ENCODE results near the gene ATP5F1B. TPM values are rescaled to one million over a fixed set of nuclear protein-coding genes. Genes with fewer than 3 reads are reported as not detected.

ATP5F1B gene
- total and polyA plus RNA-seq, 2 of the 13 experiments (the other 11 are each of a cell fraction or from before 2014, with no cell fraction given), result 1,051 to 1,180 TPM

DNA sequence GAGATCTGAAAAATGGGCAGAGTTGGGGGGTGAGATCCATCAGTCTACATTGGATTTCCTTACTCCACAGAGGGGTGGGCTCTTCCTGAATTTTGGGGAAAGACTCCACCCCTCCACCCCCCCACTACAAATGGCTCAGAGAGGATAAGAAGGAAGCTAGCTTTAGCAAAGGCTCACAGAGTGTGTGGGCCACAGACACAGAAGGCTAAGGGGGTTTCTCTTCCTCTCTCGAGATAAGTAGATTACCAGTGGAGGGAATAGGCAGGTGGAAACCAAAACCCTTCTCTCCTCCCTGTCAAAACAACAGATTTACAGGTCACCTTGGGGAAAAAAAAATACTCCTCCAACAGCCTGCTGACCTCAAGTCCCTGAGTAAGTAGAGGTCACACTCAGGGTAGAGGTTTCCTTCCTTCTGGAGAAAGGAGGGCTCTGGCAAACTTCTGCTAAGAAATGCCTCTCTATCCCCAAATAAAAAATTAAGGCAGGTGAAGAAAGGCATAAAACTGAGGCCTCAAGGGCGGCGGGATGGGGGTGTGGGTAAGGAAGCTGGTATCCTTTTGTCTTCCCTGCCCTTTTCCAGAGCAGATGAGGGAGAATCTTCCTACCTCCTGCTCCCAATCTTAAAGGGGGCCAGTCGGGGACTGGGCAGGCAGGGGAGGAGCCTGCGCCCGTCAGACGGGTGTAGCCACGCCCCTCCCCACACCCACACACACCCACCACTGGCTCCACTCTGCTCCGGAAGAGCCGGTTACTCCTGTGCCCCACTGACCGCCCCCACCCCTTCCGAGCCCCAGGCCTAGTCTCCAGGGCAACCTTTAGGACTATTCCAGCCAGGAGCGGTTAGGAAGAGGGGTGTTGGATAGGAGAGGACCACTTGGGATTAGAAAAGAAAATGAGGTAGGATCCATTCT, 13.7 kb downstream of the ATP5F1B start:
- Histone ChIP-seq H4K20me1 (ENCODE audit: insufficient read depth, low read length) (peaks cover 10% of the 10 kb centered on the region), H3K4me2 (ENCODE audit: low read depth, low read length) (peak overlapping the region; percentile 100), H3K9me3 (ENCODE audit: low read length) (no peaks in the 10 kb centered on the region), H2AFZ (ENCODE audit: low read length) (no peak overlapping the region), H3K9ac (ENCODE audit: insufficient read depth, low read depth, low read length) (no peak overlapping the region), H3K4me3 (replicated peaks in 1 of 3; ENCODE audit: insufficient read depth in 1 of 3, low read depth in 2 of 3, low read length in 3 of 3) (peak overlapping the region in 2 of 3 experiments; percentile 4 to 36; a peak in 1 of 6 replicates), H3K4me1 (ENCODE audit: insufficient read depth, low read length) (peaks cover 56% of the 10 kb centered on the region), H3K36me3 (replicated peaks in 1 of 2; ENCODE audit: control insufficient read depth in 1 of 2, insufficient read depth in 2 of 2, low read length in 2 of 2) (peaks cover 0 to 1% of the 10 kb centered on the region in 2 experiments; a peak in 1 of 5 replicates), H3K27ac (ENCODE audit: extremely low read length, insufficient read depth, low read length) (no peak overlapping the region), H3K27me3 (ENCODE audit: control insufficient read depth in 1 of 2, insufficient read depth in 2 of 2, low read length in 2 of 2) (peaks cover 0 to 3% of the 10 kb centered on the region in 2 experiments; a peak in 1 of 5 replicates), H3K79me2 (ENCODE audit: insufficient read depth, low read length) (peaks cover 56% of the 10 kb centered on the region)
- BruUV-seq (replicated peaks), result no TSS peak
- in situ Hi-C loops (cut with HindIII; ENCODE audit: extremely low pct_ligation_motif_present, low pct_unique_long_range_greater_than_20kb) (no loop called here), intact Hi-C loops (cut with micrococcal nuclease; ENCODE audit: unreplicated experiment) (no loop called here)
- WGBS (ENCODE audit: low lambda C conversion rate), result 51% methylated on average over 5 of the region's 13 CpGs
- ChIA-PET CTCF (ENCODE audit: low intra/inter-chr PET ratio, low total read pairs) (no interaction called here), POLR2A (no interaction called here)
- no peak for ATAC-seq
- no peak for FAIRE-seq
- DNase-seq (ENCODE audit: low spot score), result peak; percentile 14
- TF ChIP-seq SP5 (CRISPR knock-in tag; IDR thresholded peaks at IDR 0.05; ENCODE audit: borderline replicate concordance, low read depth) (peak; percentile 9; the same call in 1 of the 2 replicates), PHB2 (IDR thresholded peaks at IDR 0.05; ENCODE audit: partially characterized antibody) (no peak), ZFX (CRISPR knock-in tag; IDR thresholded peaks at IDR 0.05; ENCODE audit: low read depth) (peak; percentile 52), SATB2 (CRISPR knock-in tag; IDR thresholded peaks at IDR 0.05) (no peak), TBL1XR1 (IDR thresholded peaks at IDR 0.05; ENCODE audit: borderline replicate concordance, low read length, partially characterized antibody) (no peak), SAP130 (CRISPR knock-in tag; IDR thresholded peaks at IDR 0.05; ENCODE audit: low read depth) (peak; percentile 60), ZFYVE20 (CRISPR knock-in tag; IDR thresholded peaks at IDR 0.05; ENCODE audit: borderline replicate concordance, low read depth) (no peak), ZNF484 (CRISPR knock-in tag; IDR thresholded peaks at IDR 0.05; ENCODE audit: borderline replicate concordance, low read depth) (no peak), ELF4 (CRISPR knock-in tag; IDR thresholded peaks at IDR 0.05; ENCODE audit: borderline replicate concordance) (no peak), KDM3A (CRISPR knock-in tag; IDR thresholded peaks at IDR 0.05; ENCODE audit: low read depth) (no peak), ZNF879 (CRISPR knock-in tag; IDR thresholded peaks at IDR 0.05) (no peak), BCL6 (CRISPR knock-in tag; IDR thresholded peaks at IDR 0.05) (no peak)
- TF ChIP-seq, protein P1, sequence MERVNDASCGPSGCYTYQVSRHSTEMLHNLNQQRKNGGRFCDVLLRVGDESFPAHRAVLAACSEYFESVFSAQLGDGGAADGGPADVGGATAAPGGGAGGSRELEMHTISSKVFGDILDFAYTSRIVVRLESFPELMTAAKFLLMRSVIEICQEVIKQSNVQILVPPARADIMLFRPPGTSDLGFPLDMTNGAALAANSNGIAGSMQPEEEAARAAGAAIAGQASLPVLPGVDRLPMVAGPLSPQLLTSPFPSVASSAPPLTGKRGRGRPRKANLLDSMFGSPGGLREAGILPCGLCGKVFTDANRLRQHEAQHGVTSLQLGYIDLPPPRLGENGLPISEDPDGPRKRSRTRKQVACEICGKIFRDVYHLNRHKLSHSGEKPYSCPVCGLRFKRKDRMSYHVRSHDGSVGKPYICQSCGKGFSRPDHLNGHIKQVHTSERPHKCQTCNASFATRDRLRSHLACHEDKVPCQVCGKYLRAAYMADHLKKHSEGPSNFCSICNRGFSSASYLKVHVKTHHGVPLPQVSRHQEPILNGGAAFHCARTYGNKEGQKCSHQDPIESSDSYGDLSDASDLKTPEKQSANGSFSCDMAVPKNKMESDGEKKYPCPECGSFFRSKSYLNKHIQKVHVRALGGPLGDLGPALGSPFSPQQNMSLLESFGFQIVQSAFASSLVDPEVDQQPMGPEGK (CRISPR knock-in tag; IDR thresholded peaks at IDR 0.05), result peak; percentile 77
- TF ChIP-seq, protein P2, sequence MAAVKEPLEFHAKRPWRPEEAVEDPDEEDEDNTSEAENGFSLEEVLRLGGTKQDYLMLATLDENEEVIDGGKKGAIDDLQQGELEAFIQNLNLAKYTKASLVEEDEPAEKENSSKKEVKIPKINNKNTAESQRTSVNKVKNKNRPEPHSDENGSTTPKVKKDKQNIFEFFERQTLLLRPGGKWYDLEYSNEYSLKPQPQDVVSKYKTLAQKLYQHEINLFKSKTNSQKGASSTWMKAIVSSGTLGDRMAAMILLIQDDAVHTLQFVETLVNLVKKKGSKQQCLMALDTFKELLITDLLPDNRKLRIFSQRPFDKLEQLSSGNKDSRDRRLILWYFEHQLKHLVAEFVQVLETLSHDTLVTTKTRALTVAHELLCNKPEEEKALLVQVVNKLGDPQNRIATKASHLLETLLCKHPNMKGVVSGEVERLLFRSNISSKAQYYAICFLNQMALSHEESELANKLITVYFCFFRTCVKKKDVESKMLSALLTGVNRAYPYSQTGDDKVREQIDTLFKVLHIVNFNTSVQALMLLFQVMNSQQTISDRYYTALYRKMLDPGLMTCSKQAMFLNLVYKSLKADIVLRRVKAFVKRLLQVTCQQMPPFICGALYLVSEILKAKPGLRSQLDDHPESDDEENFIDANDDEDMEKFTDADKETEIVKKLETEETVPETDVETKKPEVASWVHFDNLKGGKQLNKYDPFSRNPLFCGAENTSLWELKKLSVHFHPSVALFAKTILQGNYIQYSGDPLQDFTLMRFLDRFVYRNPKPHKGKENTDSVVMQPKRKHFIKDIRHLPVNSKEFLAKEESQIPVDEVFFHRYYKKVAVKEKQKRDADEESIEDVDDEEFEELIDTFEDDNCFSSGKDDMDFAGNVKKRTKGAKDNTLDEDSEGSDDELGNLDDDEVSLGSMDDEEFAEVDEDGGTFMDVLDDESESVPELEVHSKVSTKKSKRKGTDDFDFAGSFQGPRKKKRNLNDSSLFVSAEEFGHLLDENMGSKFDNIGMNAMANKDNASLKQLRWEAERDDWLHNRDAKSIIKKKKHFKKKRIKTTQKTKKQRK (IDR thresholded peaks at IDR 0.05; ENCODE audit: low read length), result no peak
- TF ChIP-seq, protein P3, sequence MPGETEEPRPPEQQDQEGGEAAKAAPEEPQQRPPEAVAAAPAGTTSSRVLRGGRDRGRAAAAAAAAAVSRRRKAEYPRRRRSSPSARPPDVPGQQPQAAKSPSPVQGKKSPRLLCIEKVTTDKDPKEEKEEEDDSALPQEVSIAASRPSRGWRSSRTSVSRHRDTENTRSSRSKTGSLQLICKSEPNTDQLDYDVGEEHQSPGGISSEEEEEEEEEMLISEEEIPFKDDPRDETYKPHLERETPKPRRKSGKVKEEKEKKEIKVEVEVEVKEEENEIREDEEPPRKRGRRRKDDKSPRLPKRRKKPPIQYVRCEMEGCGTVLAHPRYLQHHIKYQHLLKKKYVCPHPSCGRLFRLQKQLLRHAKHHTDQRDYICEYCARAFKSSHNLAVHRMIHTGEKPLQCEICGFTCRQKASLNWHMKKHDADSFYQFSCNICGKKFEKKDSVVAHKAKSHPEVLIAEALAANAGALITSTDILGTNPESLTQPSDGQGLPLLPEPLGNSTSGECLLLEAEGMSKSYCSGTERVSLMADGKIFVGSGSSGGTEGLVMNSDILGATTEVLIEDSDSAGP (CRISPR knock-in tag; IDR thresholded peaks at IDR 0.05; ENCODE audit: borderline replicate concordance), result 0 out of 2 replicates have a peak, but pooled peaks have one; percentile 28
- TF ChIP-seq, protein P4, sequence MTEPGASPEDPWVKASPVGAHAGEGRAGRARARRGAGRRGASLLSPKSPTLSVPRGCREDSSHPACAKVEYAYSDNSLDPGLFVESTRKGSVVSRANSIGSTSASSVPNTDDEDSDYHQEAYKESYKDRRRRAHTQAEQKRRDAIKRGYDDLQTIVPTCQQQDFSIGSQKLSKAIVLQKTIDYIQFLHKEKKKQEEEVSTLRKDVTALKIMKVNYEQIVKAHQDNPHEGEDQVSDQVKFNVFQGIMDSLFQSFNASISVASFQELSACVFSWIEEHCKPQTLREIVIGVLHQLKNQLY (CRISPR knock-in tag; IDR thresholded peaks at IDR 0.05), result no peak

Data from HepG2 (cell line).